ENCODE measurements around the gene DOCK3. TPM values are rescaled to one million over a fixed set of nuclear protein-coding genes. Genes with fewer than 3 reads are reported as not detected.

Gene DOCK3
- total RNA-seq, 1 experiment from 2014 or later = 8.3 TPM

DNA sequence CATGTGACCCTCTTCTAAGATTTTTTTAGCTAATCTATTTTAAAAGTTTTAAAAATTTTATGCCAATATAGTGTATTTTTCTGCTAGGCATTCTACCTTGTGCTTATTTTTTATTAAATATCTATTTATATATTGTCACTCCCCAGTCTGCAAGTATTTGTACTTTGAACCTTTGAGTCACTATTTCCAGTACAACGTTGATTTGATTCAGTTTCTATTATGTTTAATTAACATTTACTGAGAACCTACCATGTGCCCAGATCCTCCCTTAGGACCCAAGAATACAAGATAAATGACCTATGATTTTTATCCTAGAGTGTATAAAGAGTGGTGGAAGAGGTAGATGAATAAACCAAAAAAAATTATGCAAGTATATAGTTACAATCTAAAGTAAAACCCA, 311.2 kb downstream of the DOCK3 start:
- Histone ChIP-seq H2AFZ (ENCODE audit: low read length) (no peak overlapping the region), H2AK5ac (ENCODE audit: insufficient read length, low read length) (no peak overlapping the region), H4K5ac (ENCODE audit: insufficient read length, low read depth, low read length) (no peak overlapping the region), H3K9me3 (ENCODE audit: control insufficient read depth, low read depth, low read length) (no peaks in the 10 kb centered on the region), H3K23me2 (ENCODE audit: insufficient read length, low read depth, low read length, poor library complexity, severe bottlenecking) (no peaks in the 10 kb centered on the region), H3K27me3 (ENCODE audit: insufficient read depth, low read length) (no peaks in the 10 kb centered on the region), H4K91ac (ENCODE audit: insufficient read length, low read depth, low read length) (no peak overlapping the region), H3K4ac (ENCODE audit: low read depth, low read length) (no peak overlapping the region), H3K27ac (ENCODE audit: insufficient read length, low read depth, low read length) (no peak overlapping the region), H2BK12ac (ENCODE audit: insufficient read length, low read depth, low read length) (no peak overlapping the region), H3K18ac (ENCODE audit: insufficient read length, low read depth, low read length) (no peak overlapping the region), H2BK20ac (ENCODE audit: low read depth, low read length, poor library complexity, severe bottlenecking) (no peak overlapping the region), H3K56ac (ENCODE audit: insufficient read length, low read depth, low read length) (no peak overlapping the region), H3K4me1 (ENCODE audit: insufficient read depth, low read length) (no peaks in the 10 kb centered on the region), H3K23ac (ENCODE audit: insufficient read length, low read depth, low read length) (no peak overlapping the region), H3K9ac (ENCODE audit: extremely low read depth, insufficient read length, low read length) (no peak overlapping the region), H4K20me1 (ENCODE audit: control insufficient read depth, insufficient read depth, insufficient read length) (no peaks in the 10 kb centered on the region), H2BK5ac (ENCODE audit: insufficient read length, low read length) (no peak overlapping the region), H3K4me2 (ENCODE audit: insufficient read depth, insufficient read length, low read length) (no peak overlapping the region), H3K79me1 (ENCODE audit: insufficient read depth, low read depth, low read length, poor library complexity, severe bottlenecking) (no peaks in the 10 kb centered on the region), H4K8ac (replicated peaks; ENCODE audit: insufficient read length, low read depth, low read length) (no peak overlapping the region), H3K14ac (ENCODE audit: insufficient read depth, low read length) (no peak overlapping the region), H2BK15ac (ENCODE audit: low read depth, low read length) (no peak overlapping the region), H3T11ph (ENCODE audit: low read length) (no peak overlapping the region), H2BK120ac (ENCODE audit: low read depth, low read length, poor library complexity, severe bottlenecking) (no peak overlapping the region), H3K79me2 (ENCODE audit: insufficient read depth, low read length) (no peaks in the 10 kb centered on the region)
- peaks cover 3 to 8% of the 10 kb centered on the region in 2 experiments; a peak in 4 of 5 replicates for H3K9me3 Mint-ChIP-seq
- H3K27ac Mint-ChIP-seq = no peak overlapping the region
- WGBS (ENCODE audit: extremely low coverage, insufficient read length, low lambda C conversion rate) = no CpG with 5 or more reads among the region's 1 CpG
- H3K27me3 Mint-ChIP-seq (ENCODE audit: low read depth) = no peaks in the 10 kb centered on the region
- H3K36me3 Mint-ChIP-seq (ENCODE audit: insufficient read depth in 1 of 3, low read depth in 3 of 3) = peaks cover 4 to 12% (median 9%) of the 10 kb centered on the region in 3 experiments; a peak in 5 of 7 replicates
- H3K4me1 Mint-ChIP-seq = peaks cover 2 to 6% of the 10 kb centered on the region in 2 experiments; a peak in 2 of 4 replicates
- DNase-seq = no peak
- TF ChIP-seq, protein P1, sequence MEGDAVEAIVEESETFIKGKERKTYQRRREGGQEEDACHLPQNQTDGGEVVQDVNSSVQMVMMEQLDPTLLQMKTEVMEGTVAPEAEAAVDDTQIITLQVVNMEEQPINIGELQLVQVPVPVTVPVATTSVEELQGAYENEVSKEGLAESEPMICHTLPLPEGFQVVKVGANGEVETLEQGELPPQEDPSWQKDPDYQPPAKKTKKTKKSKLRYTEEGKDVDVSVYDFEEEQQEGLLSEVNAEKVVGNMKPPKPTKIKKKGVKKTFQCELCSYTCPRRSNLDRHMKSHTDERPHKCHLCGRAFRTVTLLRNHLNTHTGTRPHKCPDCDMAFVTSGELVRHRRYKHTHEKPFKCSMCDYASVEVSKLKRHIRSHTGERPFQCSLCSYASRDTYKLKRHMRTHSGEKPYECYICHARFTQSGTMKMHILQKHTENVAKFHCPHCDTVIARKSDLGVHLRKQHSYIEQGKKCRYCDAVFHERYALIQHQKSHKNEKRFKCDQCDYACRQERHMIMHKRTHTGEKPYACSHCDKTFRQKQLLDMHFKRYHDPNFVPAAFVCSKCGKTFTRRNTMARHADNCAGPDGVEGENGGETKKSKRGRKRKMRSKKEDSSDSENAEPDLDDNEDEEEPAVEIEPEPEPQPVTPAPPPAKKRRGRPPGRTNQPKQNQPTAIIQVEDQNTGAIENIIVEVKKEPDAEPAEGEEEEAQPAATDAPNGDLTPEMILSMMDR (conservative IDR thresholded peaks at IDR 0.05) = no peak
- H3K4me3 Mint-ChIP-seq = no peak overlapping the region

All from H9 (cell line).